ACC112 (cell line): Measurements from ENCODE around the gene GSG1L.

ENCODE experiments used
- H2AFZ ChIP-seq: fragments of 200-600 bp; sonication (generic); one replicate; pipeline ENCODE4 v1.6.0; 2017; ENCODE audit warnings: antibody characterized with exemption, low read length; ENCODE audit not compliant: unreplicated experiment
- H3K27ac ChIP-seq: fragments of 200-600 bp; sonication (generic); 2 replicates; pipeline ENCODE4 v1.5.1; 2014; ENCODE audit warnings: low read depth, mild to moderate bottlenecking, antibody characterized with exemption, low read length, moderate library complexity
- H3K27me3 ChIP-seq: fragments of 200-600 bp; sonication (generic); 2 replicates; pipeline ENCODE4 v1.6.1; 2014; ENCODE audit warnings: mild to moderate bottlenecking, antibody characterized with exemption, low read length, moderate library complexity, mixed read lengths; ENCODE audit not compliant: insufficient read depth
- H3K36me3 ChIP-seq: fragments of 200-600 bp; sonication (generic); 2 replicates; pipeline ENCODE4 v1.6.1; 2016; ENCODE audit warnings: mild to moderate bottlenecking, antibody characterized with exemption, low read length, moderate library complexity, mixed read lengths; ENCODE audit not compliant: insufficient read depth
- H3K4me1 ChIP-seq: fragments of 200-600 bp; sonication (generic); one replicate; pipeline ENCODE4 v1.6.1; 2016; ENCODE audit warnings: low read length, mixed read lengths; ENCODE audit not compliant: insufficient read depth, unreplicated experiment, control insufficient read depth
- H3K4me3 ChIP-seq: fragments of 200-600 bp; sonication (generic); 2 replicates; pipeline ENCODE4 v1.5.1; 2014; ENCODE audit warnings: mild to moderate bottlenecking, low read depth, low read length
- H3K79me2 ChIP-seq: fragments of 200-600 bp; sonication (generic); one replicate; pipeline ENCODE4 v1.6.0; 2016; ENCODE audit warnings: low read length; ENCODE audit not compliant: control insufficient read depth, unreplicated experiment, insufficient read depth

GSG1L gene

GRCh38 chr16:27762441-27762840 is 301.1 kb downstream of the GSG1L start:
- Histone ChIP-seq H3K27ac (no peak overlapping the region), H3K4me3 (no peak overlapping the region), H2AFZ (no peak overlapping the region), H3K36me3 (peaks cover 14% of the 10 kb centered on the region), H3K4me1 (peaks cover 21% of the 10 kb centered on the region), H3K27me3 (no peaks in the 10 kb centered on the region), H3K79me2 (no peaks in the 10 kb centered on the region)

DNA sequence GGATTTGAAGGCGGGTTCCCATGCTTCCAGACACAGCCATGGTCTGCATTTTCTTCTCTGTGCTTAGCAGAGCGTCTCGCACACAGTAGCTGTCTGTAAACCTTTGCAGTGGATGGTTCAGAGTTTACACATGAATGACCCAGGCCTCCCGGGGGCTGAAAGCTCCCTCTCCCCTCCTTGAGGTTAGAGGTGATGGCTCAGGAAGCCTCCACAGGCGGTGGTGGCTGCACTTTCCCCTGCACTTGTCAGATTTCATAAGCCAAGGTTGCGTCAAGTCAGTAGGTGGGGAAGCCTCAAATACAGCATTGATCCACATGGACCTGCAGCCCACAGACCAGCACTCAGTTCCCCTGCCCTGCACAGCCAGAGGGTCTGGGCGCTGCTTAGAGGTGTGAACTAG is 301.7 kb downstream of the GSG1L start:
- Histone ChIP-seq H3K27ac (no peak overlapping the region), H3K36me3 (peaks cover 14% of the 10 kb centered on the region), H3K79me2 (no peaks in the 10 kb centered on the region), H2AFZ (no peak overlapping the region), H3K4me3 (no peak overlapping the region), H3K4me1 (peaks cover 21% of the 10 kb centered on the region), H3K27me3 (no peaks in the 10 kb centered on the region)

- Histone ChIP-seq H3K27me3 (no peaks in the 10 kb centered on the region), H3K27ac (no peak overlapping the region), H3K79me2 (no peaks in the 10 kb centered on the region), H3K36me3 (peaks cover 14% of the 10 kb centered on the region), H3K4me1 (peaks cover 21% of the 10 kb centered on the region), H3K4me3 (no peak overlapping the region), H2AFZ (no peak overlapping the region)
These were observed 302.7 kb downstream of the GSG1L start for GRCh38 chr16:27760789-27761176.

GRCh38 chr16:27759967-27760788 is 303.3 kb downstream of the GSG1L start:
- Histone ChIP-seq H3K4me1 (peaks cover 21% of the 10 kb centered on the region), H3K79me2 (no peaks in the 10 kb centered on the region), H2AFZ (no peak overlapping the region), H3K4me3 (no peak overlapping the region), H3K27me3 (no peaks in the 10 kb centered on the region), H3K36me3 (peaks cover 14% of the 10 kb centered on the region), H3K27ac (no peak overlapping the region)

DNA sequence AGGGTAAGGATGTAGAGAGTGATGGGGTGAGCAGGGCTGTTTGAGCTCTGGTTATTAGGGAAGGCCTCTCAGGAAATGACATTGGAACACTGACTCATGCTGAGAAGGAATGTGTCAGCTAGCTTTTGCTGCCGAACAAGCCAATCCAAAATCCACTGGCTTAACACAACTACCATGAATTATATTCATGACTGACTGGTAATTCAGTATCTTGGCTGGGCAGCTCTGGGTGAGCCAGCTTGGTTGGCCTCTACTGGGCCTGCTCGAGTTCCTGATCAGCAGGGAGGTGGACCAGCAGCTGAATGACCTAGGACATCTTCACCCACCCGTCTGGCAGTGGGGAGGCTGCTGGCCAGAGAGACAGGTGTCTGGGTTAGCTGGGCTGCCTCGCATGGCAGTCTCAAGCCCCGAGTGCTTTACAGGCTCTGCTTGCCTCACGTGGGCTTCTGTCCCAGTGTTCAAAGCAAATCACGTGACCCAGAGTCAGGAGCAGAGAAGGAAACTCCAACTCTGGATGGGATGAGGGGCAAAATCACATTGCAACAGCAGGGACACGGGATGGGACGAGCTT is 304.1 kb downstream of the GSG1L start:
- peak overlapping the region; percentile 24; the same call in 1 of the 2 replicates for H3K27ac ChIP-seq
- no peak overlapping the region for H3K4me3 ChIP-seq
- H2AFZ ChIP-seq, result no peak overlapping the region
- no peaks in the 10 kb centered on the region for H3K27me3 ChIP-seq
- peaks cover 9% of the 10 kb centered on the region for H3K36me3 ChIP-seq
- no peaks in the 10 kb centered on the region for H3K79me2 ChIP-seq
- H3K4me1 ChIP-seq, result peaks cover 21% of the 10 kb centered on the region

- no peak overlapping the region for H3K27ac ChIP-seq
- no peak overlapping the region for H3K4me3 ChIP-seq
- no peaks in the 10 kb centered on the region for H3K27me3 ChIP-seq
- H2AFZ ChIP-seq, result no peak overlapping the region
- H3K4me1 ChIP-seq, result peaks cover 21% of the 10 kb centered on the region
- no peaks in the 10 kb centered on the region for H3K79me2 ChIP-seq
- H3K36me3 ChIP-seq, result peaks cover under 1% of the 10 kb centered on the region; the same call in 1 of the 2 replicates
These were observed 305.0 kb downstream of the GSG1L start for GRCh38 chr16:27758544-27758943.

- H3K4me3 ChIP-seq, result no peak overlapping the region
These were observed 307.1 kb downstream of the GSG1L start for GRCh38 chr16:27756206-27756970.

GRCh38 chr16:27754788-27755690 is 308.5 kb downstream of the GSG1L start:
- Histone ChIP-seq H3K79me2 (no peaks in the 10 kb centered on the region), H3K4me1 (peaks cover 15% of the 10 kb centered on the region), H3K36me3 (no peaks in the 10 kb centered on the region), H2AFZ (no peak overlapping the region), H3K27me3 (no peaks in the 10 kb centered on the region), H3K4me3 (no peak overlapping the region), H3K27ac (no peak overlapping the region)

More at GRCh38 chr16:27756206-27756970, 307.1 kb downstream of the GSG1L start:
- Histone ChIP-seq H3K27me3 (no peaks in the 10 kb centered on the region), H3K36me3 (no peaks in the 10 kb centered on the region), H3K27ac (no peak overlapping the region), H2AFZ (no peak overlapping the region), H3K4me1 (peaks cover 15% of the 10 kb centered on the region), H3K79me2 (no peaks in the 10 kb centered on the region)

- Histone ChIP-seq H3K4me3 (no peak overlapping the region), H2AFZ (no peak overlapping the region), H3K4me1 (peaks cover under 1% of the 10 kb centered on the region), H3K27me3 (no peaks in the 10 kb centered on the region), H3K36me3 (no peaks in the 10 kb centered on the region), H3K79me2 (no peaks in the 10 kb centered on the region), H3K27ac (no peak overlapping the region)
These were observed 310.0 kb downstream of the GSG1L start for GRCh38 chr16:27753563-27753962.

GRCh38 chr16:27752241-27752640 is 311.3 kb downstream of the GSG1L start:
- no peaks in the 10 kb centered on the region for H3K27me3 ChIP-seq
- no peaks in the 10 kb centered on the region for H3K79me2 ChIP-seq
- no peak overlapping the region for H3K27ac ChIP-seq
- no peak overlapping the region for H2AFZ ChIP-seq
- no peaks in the 10 kb centered on the region for H3K4me1 ChIP-seq
- H3K36me3 ChIP-seq, result no peaks in the 10 kb centered on the region
- H3K4me3 ChIP-seq, result no peak overlapping the region
